NCI-H1048 (cell line): ENCODE measurements around the gene PTPN18.

Experiments used
- DNase-seq: peaks from one replicate; lab custom pipeline; 2025; lab: John Stamatoyannopoulos, UW

The PTPN18 gene

DNA sequence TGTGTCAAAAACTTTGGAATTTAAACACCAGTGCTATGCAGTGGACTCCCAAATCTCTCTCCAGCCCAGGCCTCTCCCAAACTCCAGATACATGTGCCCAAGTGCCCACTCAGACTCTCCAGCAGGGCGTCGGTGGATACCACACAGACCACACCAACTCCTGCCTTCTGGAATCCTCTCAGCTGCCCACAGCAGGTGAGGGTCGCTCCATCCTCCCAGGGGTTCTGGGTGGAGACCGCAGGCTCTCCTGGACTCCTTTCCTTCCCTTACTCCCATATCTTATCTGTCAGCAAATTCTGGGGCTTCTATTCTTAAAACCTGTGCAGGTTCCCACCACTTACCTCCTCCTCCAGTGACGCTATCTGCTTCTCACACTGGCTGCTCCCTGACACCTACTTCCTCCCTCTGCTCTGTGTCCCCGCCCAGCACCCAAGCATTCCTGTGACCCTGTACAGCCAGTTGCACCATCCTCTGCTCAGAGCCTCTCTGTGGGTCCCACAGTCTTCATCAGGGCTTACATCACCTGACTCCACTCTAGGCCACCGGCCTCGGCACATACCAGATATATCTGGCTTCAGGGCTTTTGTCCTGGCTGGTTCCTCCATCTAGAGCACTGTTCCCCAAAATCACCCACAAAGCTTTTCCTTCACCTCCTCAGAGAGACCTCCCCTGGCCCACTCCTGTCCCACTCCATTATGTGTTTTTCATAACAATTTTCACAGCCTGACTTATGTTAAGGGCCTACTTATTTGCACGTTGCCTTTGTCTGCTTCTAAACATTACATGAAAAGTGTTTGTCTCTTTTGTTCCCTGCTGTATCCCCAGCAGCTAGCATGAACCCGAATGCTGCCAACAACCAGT is 15.7 kb upstream of the PTPN18 start:
- DNase-seq = no peak

DNA sequence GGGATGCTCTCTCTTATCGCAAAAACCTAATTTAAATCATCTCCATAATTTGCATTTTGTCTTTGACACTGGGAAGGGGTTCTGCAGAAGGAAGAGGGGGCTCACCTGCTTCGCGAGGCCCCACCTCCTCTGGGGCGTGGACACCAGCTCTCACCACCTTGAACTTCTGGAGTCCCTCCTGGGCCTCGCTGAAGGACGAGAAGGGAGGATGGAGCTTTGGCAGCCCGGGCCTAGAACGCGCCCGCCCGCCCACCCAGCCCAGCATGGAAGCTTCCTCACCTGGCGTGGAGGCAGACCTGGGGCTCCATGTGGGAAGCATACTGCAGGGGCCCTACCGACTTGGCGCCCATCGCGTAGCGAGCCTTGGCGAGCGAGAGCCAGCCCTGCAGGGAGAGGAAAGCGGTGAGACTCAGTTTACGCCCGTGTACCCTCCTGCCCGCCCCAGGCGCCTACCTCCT is 14.3 kb upstream of the PTPN18 start:
- DNase-seq = no peak

DNA sequence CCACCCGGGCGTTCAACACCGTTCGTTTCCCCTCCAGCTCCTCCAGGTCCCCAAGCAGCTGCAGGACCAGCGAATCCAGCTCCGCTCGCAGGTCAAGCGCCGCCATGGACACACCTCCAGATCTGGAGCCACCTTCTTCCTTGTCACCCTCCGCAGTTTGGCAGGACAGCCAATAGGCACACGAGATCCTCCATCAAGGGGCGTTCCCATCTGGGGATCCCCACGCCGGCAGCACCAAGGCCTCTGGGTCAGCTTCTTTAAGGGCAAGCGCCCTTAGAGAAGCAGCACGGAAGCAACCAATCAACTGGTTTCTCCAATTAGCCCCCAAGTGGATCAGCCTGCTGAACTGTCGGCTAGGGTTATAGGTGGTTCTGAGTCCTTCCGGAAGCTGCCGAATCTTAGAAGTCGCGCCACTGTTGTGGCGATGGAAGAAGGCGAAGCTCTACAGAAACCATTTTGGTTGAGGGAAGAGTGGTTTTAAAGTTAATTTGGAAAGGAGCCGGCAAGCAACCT is 13.8 kb upstream of the PTPN18 start:
- DNase-seq = peak; percentile 52

DNA sequence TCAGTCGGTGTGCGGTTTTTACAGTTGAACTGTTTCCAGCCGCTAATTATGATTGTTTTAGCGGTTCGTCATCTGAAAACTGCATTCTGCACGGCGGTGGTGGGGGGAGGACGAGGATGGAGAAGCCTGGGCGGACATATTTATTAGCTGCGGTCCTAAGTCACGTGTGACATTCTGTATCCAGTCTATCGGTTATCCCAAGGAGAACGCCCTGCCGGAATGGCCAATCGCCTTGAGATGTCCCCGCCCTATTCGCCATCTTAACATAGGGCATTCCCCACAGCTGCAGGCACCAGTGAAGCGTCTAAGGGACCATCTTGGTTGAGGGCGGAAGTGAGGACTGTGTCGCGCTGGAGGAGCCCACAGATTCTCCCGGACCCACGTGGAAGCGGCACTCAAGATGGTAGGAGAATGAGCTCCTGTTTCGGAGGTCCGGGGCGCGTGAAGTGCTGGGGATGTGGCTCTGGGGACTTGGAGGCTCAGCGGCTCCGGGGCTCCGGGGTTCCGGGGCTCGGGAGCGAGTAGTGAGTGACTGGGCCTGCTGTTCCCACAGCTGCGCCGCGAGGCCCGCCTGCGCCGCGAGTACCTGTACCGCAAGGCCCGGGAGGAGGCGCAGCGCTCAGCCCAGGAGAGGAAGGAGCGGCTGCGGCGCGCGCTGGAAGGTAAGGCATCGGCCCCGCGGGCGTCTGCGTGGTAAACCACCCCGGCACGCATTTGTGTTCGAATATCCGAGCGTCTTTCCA is 13.2 kb upstream of the PTPN18 start, which contains the start of gene IMP4:
IMP4 (plus strand) TSS at position 365 of the 743 bp plus-strand sequence; CDS start at position 401, 36 bp downstream.
- DNase-seq = peak; percentile 96

DNA sequence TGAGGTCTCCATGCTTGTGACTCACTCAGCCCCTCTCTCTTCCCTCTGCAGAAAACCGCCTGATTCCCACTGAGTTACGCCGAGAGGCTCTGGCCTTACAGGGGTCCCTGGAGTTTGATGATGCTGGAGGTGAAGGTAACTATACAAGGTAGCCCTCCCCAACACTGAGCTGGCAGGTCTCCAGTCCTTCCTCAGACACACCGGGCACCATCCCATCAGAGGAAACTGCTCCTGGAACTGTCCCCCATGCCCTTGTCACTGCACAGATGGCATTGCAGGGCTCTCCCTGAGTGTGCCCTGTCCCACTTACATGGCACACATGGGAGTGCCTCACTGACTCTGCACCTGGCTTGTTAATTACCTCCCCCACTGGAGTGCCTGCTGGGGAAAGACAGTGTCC is 11.3 kb upstream of the PTPN18 start:
- DNase-seq = no peak

DNA sequence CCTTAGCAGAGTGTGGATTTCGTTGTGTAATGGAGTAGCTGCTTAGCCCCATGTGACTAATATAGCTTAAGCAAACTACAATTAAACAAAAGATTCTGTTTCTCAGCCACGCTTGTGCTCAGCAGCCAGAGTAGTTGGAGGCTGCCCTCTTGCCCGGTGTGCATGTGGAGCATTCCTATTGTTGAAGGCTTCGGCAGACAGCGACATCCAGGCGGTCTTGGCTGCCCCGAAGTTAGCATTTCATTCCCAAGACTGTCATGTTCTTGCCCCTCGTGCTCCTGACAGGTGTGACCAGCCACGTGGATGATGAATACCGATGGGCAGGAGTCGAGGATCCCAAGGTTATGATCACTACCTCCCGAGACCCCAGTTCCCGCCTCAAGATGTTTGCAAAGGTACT is 10.8 kb upstream of the PTPN18 start:
- no peak for DNase-seq

DNA sequence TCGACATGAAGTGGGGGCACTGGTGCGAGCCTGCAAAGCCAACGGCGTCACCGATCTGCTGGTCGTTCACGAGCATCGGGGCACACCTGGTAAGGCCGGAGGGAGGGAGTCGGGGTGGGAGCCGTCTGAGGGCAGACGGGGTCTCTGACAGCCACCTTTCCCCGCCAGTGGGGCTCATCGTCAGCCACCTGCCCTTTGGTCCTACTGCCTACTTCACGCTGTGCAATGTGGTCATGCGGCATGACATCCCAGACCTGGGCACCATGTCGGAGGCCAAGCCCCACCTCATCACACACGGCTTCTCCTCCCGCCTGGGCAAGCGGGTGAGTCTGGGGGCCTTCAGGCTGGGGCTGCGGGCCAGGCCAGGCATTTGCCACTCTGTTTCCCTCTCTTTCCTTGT is 10.2 kb upstream of the PTPN18 start:
- DNase-seq = no peak

DNA sequence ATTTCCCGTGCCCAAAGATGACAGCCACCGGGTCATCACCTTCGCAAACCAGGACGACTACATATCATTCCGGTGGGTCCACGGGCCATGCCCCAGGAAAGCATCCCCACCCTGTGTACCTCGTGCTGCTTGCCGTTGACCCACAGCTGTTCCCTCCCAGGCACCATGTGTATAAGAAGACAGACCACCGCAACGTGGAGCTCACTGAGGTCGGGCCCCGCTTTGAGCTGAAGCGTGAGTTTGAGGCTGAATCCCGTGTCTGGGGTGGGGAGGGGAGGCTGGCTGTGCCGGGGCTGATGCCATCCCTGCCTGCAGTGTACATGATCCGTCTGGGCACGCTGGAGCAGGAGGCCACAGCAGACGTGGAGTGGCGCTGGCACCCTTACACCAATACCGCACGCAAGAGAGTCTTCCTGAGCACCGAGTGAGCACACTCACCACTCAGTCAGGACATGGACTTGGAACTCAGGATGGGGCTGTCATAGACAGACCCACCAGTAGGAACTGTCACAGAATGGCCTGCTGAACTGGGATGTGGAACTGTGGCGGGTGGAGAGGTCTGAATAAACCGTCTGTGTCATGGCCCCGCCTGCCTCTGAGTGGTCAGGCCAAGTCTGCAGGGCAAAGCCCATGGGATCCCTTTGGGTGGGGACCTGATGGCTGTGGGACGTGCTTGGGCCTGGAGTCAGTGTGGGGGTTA is 9.7 kb upstream of the PTPN18 start:
- no peak for DNase-seq

DNA sequence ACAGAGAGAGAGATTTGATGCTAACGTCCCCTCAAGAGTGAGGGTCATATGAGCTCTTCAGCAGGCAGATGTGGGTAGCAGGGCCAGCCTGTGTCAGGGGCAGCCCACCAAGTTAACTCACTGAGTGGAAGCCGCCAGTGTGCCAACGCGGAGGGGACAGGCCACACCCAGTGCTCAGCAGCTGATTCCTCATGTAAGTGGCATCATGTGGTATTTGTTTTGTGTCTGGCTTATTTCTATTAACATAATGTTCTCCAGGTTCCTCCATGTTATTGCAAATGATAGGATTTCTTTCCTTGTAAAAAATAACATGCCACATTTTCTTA is 9.2 kb upstream of the PTPN18 start:
- DNase-seq = peak; percentile 49

DNA sequence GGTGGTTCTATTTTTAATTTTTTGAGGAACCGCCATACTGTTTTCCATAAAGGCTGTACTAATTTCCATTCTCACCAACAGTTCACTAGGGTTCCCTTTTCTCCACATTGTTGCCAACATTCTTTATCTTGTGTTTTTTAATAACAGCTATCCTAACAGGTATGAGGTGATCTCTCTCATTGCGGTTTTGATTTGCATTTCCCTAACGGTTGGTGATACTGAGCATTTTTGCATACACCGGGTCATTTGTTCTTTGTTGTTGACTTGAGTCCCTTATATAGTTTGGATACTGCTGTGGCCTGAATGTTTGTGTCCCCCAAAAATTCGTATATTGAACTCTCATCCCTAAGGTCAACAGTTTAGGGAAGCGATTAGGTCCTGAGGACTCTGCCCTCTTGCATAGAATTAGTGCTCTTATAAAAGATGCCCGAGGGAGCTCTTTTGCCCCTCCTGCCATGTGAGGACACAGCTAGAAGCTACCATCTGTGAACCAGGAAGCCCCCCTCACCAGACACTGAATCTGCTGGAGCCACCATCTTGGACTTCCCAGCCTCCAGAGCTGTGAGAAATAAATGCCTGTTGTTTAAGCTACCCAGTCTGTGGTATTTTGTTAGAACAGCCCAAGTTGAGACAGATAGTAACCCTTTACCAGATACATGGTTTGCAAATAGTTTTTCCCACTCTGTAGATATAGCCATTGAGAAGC is 8.5 kb upstream of the PTPN18 start:
- DNase-seq = peak; percentile 77

DNA sequence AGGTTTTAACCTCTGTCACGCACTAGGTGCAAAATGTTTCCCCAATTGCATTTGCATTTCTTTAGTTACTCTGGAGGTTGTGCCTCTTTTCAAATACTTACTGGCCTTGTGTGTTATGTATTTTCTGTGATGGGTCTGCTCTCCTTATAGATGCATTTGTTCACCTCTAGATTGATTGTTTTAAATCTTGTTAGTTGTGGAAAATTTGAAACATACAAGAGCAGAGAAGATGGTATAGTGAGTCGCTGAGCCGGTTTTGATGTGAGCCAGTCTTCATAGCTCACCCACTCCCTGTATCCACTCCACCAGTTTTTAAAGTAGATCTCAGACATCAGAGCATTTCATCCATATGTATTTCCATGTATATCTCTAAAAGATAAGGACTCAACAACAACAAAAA is 6.7 kb upstream of the PTPN18 start:
- DNase-seq = no peak

DNA sequence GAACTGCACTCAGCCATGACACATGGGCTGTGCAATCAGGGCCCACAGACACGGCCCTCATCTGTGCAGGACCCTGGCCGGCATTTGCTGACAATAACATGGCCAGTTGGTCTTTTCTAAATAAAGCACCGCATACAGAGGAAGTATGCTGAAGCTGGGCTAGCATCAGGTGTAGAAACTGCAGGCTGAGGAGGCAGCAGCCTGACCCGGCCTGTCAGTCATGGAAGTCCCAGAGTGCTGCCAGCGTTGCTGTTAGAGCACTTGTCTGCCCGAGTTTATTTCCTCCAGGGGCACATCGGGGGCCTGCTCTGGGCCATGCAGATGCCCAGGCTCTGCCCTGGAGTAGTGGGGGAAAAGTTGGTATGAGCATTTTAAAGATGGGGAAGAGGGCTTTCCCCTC is 4.1 kb upstream of the PTPN18 start:
- DNase-seq = no peak

DNA sequence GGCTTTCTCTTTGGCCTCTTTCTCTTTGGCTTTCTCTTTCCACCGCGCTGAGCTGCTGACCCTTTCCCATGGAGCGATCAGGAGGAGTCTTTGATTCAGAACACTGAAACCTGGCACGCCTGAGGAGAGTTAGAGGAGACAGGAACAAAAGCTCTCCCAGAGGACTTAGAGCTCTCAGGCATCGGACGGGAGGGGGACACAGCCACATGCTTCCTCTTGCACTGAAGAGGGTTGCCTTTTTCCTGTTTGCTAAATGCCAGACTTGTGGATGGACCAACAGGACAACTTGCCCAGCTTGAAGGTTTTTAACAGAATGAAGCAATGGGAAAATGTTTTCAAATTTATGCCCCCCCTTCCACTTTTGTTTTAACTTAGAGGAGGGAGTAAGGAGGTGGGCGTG is 3.6 kb upstream of the PTPN18 start:
- no peak for DNase-seq

DNA sequence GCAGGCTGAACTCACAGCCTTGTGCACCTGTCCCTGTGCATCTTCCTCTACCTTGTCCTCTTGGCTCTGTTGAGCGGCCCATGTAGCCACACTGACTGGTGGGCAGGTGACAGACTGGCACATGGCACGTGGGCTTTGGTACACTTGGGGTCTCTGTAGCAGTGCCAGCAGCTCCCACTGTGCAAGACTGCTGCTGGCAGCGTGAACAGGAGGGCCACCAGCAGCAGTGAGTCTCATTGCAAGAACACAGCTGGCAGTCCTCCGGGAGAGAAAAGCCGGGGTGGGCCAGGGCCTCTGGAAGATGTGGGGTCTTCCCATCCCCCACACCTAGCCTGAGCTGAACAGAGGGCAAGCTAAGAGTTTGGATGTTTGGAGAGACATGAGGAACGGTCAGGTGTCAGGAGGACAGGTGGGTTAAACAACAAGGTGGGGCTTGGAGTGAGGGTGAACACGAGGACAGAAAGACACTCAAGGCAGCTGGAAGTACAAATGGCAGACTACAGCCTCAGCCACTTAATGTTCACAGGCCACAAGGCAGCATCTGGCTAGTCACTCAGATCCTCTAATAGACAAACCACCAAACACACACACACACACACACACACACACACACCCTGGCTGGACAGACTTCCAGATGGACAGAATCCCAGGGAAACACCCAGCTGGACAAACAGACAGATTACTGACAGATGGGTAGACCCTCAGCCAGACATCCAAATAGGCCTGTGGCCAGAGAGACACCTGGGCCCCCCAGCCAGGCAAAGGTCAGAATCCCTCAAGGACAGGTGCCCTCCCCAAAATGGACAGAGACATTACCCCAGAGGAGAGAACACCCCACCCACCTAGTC is 2.3 kb upstream of the PTPN18 start:
- DNase-seq = no peak

DNA sequence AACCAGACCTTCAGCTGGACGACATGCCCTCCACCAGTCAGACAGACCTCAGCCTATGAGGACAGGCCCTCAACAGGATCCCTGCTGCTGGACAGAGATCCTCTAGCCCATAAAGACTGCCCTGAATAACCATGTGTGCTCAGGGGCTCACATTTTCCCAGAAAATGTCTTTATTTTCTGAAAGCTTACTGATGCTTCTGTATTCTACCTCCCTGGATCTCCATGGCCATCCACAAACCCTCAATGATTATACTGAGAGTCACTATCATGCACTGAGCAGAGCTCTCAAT is 1.8 kb upstream of the PTPN18 start:
- no peak for DNase-seq

DNA sequence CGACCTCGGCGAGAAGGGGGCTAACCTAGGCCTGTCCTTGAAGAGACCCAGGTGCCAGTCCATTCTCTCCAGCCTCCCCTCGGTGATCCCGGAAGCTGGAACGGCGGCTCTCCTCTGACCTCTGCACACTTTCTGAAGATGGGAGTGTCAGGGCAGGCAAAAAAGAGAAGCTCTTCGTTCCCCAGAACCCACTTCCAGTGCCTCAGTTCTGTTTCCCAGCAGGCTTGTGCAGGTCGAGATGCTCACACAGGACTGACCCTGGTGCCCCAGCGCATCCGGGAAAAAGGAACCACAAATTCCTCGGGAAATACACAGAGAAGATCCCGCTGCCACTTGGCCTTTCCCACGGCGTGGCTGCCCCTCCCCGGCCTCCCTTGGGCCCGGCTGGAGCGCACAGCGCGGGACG is 681 bp upstream of the PTPN18 start:
- no peak for DNase-seq

DNA sequence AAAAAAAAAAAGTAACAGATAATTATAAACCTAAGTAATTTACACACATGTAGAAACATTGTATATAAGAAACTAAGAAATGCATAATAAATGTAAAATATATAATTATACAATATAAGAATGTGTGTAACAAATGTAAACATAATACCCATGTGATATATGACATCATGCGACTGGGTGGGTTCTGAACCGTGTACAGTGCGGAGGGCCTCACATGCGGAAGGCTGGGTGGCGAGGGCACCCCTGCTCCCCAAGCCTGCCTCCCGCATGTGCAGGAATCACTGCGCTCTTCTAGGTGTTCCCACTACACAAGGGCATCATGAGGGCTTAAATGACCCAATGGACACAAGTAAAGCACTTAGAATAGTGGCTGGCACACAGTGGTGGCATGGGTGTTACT is 2.0 kb downstream of the PTPN18 start:
- DNase-seq = no peak

DNA sequence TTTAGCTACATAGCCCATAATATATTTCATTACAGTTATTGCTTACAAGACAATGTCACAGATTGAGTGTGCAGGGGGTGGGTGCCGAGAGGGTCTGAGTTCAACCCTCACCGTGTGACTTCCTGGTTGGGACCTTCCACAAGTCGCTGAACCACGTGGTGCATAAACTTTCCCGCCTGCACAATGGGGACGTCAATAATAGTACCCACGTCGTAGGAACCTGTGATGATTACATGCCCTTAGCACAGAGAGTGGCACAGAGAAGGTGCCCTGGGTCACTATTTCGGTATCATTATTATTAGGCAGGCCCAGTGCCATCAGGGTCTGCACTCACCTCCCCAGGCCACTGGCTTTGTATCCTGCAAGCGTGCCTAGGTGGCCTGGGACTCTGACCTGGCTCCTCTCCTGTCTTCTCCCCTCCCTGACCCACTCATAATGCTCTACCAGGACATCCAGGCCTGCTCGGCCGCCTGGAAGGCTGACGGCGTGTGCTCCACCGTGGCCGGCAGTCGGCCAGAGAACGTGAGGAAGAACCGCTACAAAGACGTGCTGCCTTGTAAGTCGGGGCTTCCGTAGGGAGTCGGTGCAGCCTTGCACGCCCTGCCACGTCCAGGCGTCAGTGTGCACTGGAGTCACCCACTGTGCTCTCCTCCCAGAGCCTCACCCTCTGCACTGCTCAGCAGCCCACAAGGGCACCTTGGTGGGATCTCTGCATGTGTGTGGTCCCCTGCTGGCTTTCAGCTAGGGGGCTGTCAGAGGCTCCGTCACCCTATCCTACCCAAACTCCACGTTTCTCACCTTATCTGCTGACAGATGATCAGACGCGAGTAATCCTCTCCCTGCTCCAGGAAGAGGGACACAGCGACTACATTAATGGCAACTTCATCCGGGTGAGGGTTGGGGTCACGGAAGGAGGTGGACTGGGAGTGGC is 2.8 kb downstream of the PTPN18 start:
- no peak for DNase-seq

DNA sequence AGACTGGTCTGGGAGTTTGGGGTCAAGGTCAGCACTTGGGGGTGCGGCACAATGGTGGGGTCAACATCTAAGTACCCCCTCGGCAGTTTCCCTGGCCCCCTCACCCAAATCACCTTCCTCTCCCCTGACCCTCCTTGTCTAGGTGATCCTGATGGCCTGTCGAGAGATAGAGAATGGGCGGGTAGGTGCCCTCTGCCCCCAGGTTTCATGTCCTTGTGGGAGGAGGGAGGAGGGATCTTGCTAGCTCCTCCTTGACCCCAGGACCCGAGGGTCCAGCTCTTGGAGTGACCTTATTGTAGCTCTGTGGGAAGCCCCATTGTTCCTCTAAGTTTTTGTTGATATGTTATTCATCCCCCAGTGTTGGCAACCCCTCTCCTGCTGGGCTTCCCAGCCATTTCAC is 3.6 kb downstream of the PTPN18 start:
- no peak for DNase-seq

DNA sequence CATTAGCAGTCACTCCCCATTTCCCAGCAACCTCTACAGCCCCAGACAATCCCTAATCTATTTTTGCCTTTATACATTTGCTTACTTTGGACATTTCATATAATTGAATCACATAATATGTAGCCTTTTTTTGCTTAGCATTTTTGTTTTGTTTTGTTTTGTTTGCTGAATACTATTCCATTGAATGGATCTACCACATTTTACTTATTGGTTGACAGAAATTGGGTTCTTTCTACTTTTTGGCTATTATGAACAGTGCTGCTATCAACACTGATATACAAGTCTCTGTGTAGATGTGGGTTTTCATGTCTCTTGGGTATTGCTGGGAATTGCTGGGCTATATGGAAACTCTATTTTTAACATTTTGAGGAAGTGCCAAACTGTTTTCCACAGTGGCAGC is 7.6 kb downstream of the PTPN18 start:
- DNase-seq = no peak
